GM19468 (cell line): ENCODE measurements around the gene BCL2L2.
"Not testable (repeated sequence)": the region's sequence is repeated elsewhere in the genome, so short reads cannot be mapped to it uniquely, and the experiment has no call there.

Experiments
- ATAC-seq: cut with Tn5 transposase; IDR thresholded peaks from one replicate; pipeline ENCODE4 v1.9.1; 2021; ENCODE audit warnings: mild to moderate bottlenecking, moderate library complexity, moderate number of reproducible peaks; ENCODE audit not compliant: unreplicated experiment; ENCODE audit errors: extremely low read depth

The BCL2L2 gene

GRCh38 chr14:23306412-23307145 lies at the start of gene BCL2L2:
TSS of gene BCL2L2 (plus strand) at chr14:23306833. CDS start at chr14:23307768, 935 bp downstream.
- no peak for ATAC-seq

DNA sequence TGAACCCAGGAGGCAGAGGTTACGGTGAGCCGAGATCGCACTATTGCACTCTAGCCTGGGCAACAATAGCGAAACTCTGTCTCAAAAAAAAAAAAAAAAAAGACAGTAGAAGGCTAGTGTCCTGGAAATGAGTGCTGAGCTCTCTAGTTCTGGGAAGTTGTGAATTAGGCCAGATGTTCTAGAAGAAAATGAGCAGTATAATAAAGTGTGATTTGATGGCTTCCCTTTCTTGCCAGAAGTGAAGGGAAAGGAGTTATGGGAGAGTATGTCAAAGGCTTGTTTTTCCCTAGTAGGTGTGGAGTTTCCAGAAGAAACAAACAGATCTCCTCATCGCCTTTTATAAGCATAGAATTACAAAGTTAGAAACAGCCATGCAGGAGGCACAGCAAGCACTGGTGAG lies 48.4 kb upstream of the BCL2L2 start:
- ATAC-seq: no peak

DNA sequence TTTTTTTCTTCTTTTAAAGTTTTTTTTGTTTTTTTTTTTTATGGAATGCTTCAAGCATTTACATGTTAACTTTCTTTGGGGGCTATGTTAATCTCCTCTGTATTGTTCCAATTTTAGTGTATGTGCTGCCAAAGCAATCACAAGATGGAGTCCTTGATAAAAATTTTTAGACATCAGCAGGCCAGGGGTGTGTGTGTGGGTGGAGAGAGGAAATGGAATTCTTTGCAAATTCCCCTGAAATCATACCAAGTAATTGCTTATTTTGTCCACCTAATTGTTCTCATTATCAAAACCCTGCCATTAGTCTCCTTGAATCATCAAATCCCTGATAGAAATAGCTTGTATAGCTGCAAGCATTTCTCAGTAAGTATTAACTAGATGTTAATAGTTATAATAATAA lies 47.2 kb upstream of the BCL2L2 start:
- ATAC-seq: no peak

- not testable (repeated sequence) for ATAC-seq
Observed at GRCh38 chr14:23260849-23261248, 45.8 kb upstream of the BCL2L2 start.

DNA sequence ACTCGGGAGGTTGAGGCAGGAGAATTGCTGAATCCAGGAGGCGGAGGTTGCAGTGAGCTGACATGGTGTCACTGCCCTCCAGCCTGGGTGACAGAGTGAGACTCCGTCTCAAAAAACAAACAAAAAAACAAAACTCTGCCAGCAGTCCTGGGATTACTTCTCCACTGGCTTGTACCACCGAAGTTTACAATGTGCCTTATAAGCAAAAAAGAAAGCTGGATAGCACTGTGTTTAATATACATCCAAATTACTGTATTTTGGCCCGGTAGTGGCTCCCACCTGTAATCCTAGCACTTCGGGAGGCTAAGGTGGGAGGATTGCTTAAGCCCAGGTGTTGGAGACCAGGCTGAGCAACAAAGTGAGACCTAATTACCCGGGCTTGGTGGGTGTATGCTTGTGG lies 37.4 kb upstream of the BCL2L2 start:
- ATAC-seq: no peak

DNA sequence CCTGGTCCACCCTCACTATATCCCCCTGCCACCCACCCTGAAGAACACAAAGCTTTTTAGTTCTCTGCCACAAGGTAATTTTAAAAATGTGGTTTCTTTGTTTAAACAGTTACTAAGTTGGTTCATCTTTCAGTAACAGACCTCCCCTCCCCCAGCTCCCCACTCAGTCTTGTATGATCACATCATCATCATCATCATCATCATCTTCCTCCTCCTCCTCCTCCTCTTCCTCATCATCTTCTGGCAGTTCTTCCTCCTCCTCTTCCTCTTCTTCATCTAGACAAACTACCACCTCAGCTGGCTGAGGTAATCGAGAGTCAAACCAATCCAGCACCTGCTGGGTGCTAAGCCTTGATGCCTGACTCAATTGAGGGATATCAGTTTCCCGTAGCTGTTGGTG lies 31.2 kb upstream of the BCL2L2 start:
- ATAC-seq: no peak

GRCh38 chr14:23277189-23277588 lies 29.4 kb upstream of the BCL2L2 start:
- ATAC-seq: no peak

GRCh38 chr14:23277928-23278327 lies 28.7 kb upstream of the BCL2L2 start:
- not testable (repeated sequence) for ATAC-seq

GRCh38 chr14:23281247-23281646 lies 25.4 kb upstream of the BCL2L2 start:
- ATAC-seq: no peak

DNA sequence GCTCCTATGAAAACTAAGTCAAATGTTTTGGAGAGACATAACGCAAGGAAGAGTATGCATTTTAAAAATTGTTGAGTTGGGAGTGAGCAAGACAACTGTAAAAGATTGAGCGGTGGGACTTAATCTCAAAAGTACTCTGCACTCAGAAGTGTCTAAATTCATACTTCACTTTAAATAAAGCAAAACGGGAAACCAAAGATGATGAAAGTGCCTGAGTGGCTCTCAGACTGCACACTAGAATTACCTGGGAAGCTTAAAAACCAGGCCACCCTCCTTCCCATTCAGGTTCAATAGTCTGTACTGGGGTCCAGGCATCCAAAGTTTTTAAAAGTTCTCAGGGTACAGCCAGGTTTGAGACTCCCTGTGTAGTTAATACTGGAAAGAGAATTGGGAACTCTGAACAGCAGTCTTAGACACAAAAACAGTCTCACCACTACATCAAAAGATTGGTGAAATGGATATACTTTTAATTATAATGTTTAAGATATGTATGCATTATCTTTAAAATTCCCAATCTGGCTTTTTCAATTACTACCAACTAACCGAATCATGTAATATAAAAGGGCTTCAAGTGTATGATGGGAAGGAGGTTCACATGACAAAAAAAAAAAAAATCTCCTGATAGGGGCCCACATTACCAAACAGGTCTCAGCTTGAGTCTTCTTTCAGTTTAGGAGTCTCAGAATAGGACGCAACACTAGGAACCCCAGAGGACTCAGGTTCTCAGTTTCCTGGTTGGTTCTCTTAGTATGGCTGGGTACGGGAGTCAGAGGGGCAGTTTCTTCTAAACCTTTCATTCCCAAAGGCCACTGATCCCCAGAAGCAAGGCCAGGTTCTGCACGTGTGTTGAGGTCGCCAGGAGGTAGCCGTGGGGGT lies 21.7 kb upstream of the BCL2L2 start:
- no peak for ATAC-seq

DNA sequence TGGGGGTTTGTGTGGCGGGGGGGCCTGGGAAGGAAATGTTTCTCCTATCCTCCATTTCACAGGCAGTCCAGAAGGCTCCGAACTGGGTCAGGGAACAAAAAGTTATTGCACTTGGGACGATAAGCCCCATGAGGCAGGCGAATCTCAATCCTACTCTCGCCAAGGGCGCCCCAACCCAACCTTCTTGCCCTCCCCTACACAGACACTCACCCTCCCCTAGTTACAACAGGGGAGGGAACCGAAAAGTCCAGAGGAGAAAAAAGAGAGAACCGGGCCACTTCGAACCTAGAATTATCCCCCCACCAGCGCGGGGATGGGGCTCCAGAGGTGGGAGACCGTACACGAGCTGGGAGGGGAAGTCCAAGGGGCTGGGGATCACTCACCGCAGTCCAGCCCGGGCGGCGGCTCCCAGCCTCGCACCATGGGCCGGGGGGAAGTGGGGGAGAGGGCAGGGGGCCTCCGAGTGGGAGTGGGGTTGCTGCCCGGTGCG lies 21.1 kb upstream of the BCL2L2 start:
- ATAC-seq: no peak

DNA sequence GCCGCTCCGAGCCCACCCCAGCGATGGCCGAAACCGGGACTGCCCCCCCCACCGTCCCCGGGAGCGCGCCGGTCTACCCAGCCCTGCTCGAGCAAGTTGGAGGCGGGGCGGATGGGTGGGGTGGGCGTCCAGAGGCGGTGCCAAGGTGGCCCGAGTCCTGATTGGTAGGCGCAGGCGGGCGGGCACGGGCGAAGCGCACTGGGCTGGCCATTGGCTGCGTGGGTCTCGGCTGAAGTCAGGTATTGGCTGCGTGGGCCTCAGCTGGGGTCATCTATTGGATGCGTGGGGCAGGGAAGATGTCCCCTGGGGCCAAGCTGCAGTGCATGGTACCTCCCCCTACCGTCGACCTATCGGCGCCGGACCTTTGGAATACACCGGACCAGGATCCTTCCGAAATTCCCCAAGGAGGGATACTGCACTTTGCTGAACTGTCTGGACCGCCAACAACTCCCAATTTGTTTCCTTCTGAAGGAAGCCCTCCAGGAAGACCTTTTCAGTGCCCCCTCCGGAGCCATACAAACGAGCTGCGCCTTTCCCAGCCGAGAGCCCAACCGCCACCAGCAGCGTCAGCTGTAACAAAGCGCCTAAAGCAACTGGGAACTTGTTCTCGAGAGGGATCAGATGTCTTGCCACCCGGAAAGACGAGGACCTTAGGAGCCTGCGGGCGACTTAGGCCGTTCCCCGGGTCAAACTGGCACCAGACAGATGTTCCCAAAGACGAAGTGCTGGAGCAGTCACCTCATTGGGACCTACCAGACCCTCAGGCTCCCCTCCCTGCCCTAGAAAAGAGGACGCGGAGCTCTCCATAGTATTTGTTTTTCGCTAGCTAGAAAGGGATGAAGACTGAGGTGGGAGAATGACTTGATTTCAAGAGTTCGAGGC lies 20.4 kb upstream of the BCL2L2 start, which contains the start of gene HOMEZ:
TSS of gene HOMEZ (minus strand) at position 113 of the 882 bp plus-strand sequence. CDS start 180 bp downstream, outside the sequence.
- ATAC-seq: peak; percentile 88

GRCh38 chr14:23286902-23287479 lies 19.6 kb upstream of the BCL2L2 start:
- no peak for ATAC-seq

DNA sequence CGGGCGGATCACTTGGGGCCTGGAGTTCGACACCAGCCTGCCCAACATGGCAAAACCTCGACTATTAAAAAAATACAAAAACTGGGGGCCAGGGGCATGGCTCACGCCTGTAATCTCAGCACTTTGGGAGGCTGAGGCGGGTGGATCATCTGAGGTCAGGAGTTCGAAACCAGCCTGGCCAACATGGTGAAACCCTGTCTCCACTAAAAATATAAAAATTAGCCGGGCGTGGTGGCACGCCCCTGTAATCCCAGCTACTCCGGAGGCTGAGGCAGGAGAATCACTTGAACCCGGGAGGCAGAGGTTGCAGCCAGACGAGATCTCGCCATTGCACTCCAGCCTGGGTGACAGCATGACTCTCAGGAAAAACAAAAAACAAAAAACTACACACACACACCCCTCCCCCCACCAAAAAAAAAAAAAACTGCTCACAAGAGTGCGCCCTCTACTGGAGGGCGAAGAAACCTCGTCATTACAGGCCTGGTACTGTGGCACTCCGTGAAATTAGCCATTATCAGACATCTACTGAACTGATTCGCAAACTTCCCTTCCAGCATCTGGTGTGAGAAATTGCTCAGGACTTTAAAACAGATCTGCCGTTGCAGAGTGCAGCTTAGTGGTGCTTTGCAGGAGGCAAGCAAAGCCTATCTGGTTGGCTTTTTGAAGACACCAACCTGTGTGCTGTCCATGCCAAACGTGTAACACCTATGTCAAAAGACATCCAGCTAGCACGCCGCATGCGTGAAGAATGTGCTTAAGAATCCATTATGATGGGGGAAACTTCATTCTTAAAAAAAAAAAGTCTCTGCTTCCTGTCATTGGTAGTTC lies 11.7 kb upstream of the BCL2L2 start:
- no peak for ATAC-seq

GRCh38 chr14:23296012-23296777 lies 10.4 kb upstream of the BCL2L2 start:
- ATAC-seq: no peak

DNA sequence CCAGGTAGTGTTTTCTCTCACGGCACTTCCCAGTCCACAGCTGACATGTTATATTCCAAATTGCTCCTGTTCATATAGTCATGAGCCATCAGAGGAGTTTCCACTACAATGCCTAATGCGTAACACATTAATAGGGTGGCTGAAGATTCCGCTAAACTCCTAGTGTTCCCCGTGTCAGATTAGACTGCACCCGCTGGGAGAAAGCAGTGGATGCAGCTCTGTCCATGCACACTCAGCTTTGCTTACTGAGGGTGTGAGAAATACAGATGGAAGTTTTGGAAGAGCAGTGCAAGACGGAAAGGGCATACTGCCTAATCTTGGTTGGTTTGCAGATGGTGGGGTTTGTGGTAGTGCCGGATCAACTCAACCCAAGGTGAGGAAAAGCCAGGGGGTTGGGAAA lies 9.5 kb upstream of the BCL2L2 start:
- no peak for ATAC-seq

DNA sequence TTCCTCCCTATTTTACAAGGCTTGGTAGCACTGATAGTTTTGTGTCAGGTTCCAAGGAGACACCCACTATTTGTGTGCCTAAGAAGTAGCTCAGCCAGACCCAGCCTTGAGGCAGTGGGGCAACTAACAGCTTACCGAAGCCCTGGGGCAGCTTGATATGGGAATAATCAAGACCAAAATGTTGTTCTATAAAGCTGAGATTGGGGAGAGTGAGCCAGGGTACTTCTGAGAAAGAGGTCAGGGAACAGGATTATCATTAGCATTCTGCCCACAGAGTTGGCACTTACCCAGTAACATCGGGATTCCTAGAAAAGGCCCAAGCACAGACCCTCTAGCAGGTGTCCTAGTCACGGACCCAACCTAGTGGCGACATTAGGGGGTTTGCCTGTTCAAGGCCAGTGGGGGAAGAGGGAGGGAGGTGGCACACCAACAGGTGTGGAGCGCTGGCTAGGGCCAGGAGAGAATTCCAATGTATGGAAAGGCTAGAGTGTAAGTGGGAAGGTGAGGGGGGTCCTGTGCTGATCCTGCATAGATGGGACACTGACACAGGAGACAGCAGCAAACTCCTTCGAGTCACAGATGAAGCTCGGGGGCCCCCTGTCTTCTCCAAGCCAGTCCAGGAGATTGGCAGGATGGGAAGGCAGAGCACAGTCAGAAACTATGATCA lies 8.9 kb upstream of the BCL2L2 start:
- ATAC-seq: no peak
